Measurements from ENCODE around the gene PYROXD2.

Gene PYROXD2

GRCh38 chr10:98380493-98381339 is 34.3 kb downstream of the PYROXD2 start:
- no peak overlapping the region for H3K27ac Mint-ChIP-seq
- no peak for DNase-seq (ENCODE audit: low spot score in 2 of 2)
- H3K4me1 Mint-ChIP-seq = no peaks in the 10 kb centered on the region
- H3K27me3 Mint-ChIP-seq = peaks cover 4% of the 10 kb centered on the region
- H3K9me3 Mint-ChIP-seq = no peaks in the 10 kb centered on the region
- peaks cover 7% of the 10 kb centered on the region for H3K36me3 Mint-ChIP-seq
- ATAC-seq (ENCODE audit: low read depth) = no peak
- no peak overlapping the region for H3K4me3 Mint-ChIP-seq

DNA sequence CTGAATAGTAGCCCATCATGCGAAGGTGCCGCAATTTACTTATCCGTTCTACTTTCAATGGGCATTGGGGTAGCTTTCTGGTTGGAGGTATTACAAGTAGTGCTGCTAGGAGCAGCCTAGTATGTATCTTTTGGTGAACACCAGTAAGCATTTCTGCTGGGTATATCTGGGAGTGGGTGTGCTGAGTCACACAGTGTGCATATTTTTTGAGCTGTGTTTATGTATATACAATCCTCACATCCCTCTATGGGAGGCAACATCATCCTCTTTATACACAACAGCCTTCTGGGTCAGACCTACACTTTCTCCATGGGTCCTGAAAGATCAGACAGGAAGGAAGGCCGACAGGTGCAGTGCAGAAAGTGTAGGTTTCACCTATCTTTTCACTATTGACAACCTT is 36.3 kb downstream of the PYROXD2 start:
- no peak overlapping the region for H3K27ac Mint-ChIP-seq
- H3K4me1 Mint-ChIP-seq = no peaks in the 10 kb centered on the region
- no peak overlapping the region for H3K4me3 Mint-ChIP-seq
- peaks cover 11% of the 10 kb centered on the region for H3K27me3 Mint-ChIP-seq
- H3K9me3 Mint-ChIP-seq = no peaks in the 10 kb centered on the region
- peaks cover 5% of the 10 kb centered on the region for H3K36me3 Mint-ChIP-seq
- no peak for ATAC-seq (ENCODE audit: low read depth)
- no peak for DNase-seq (ENCODE audit: low spot score in 2 of 2)

DNA sequence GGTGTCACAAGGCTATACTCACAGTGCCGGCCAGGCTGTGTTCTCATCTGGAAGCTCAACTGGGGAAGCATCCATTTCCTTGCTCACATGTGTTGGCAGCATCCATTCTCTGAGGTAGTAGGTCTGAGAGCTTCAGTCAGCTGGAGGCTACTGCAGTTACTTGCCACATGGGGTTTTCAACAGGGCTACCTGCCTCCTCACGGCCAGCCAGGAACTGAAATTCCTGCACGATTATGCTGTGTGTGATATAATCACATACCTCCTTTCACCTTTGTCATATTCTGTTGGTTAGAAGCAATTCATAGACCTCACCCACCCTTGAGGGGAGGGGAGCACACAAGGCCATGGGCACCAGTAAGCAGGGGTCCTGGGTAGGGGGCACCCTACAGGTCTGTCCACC is 37.4 kb downstream of the PYROXD2 start:
- no peaks in the 10 kb centered on the region for H3K9me3 Mint-ChIP-seq
- DNase-seq (ENCODE audit: low spot score in 2 of 2) (no peak), ATAC-seq (ENCODE audit: low read depth) (no peak)
- no peaks in the 10 kb centered on the region for H3K4me1 Mint-ChIP-seq
- peaks cover 5% of the 10 kb centered on the region for H3K36me3 Mint-ChIP-seq
- H3K4me3 Mint-ChIP-seq = no peak overlapping the region
- no peak overlapping the region for H3K27ac Mint-ChIP-seq
- H3K27me3 Mint-ChIP-seq = peaks cover 11% of the 10 kb centered on the region

GRCh38 chr10:98377001-98377400 is 38.0 kb downstream of the PYROXD2 start:
- Mint-ChIP-seq H3K4me1 (no peaks in the 10 kb centered on the region), H3K9me3 (no peaks in the 10 kb centered on the region), H3K27me3 (peaks cover 11% of the 10 kb centered on the region), H3K36me3 (peaks cover 4% of the 10 kb centered on the region), H3K27ac (no peak overlapping the region), H3K4me3 (no peak overlapping the region)
- ATAC-seq (ENCODE audit: low read depth) (no peak), DNase-seq (ENCODE audit: low spot score in 2 of 2) (no peak)

- no peaks in the 10 kb centered on the region for H3K4me1 Mint-ChIP-seq
- H3K4me3 Mint-ChIP-seq = no peak overlapping the region
- no peak overlapping the region for H3K27ac Mint-ChIP-seq
- no peak for DNase-seq (ENCODE audit: low spot score in 2 of 2)
- H3K36me3 Mint-ChIP-seq = peaks cover 2% of the 10 kb centered on the region
- H3K9me3 Mint-ChIP-seq = no peaks in the 10 kb centered on the region
- no peak for ATAC-seq (ENCODE audit: low read depth)
- H3K27me3 Mint-ChIP-seq = peaks cover 12% of the 10 kb centered on the region
These were observed 38.5 kb downstream of the PYROXD2 start for GRCh38 chr10:98376485-98376884.

DNA sequence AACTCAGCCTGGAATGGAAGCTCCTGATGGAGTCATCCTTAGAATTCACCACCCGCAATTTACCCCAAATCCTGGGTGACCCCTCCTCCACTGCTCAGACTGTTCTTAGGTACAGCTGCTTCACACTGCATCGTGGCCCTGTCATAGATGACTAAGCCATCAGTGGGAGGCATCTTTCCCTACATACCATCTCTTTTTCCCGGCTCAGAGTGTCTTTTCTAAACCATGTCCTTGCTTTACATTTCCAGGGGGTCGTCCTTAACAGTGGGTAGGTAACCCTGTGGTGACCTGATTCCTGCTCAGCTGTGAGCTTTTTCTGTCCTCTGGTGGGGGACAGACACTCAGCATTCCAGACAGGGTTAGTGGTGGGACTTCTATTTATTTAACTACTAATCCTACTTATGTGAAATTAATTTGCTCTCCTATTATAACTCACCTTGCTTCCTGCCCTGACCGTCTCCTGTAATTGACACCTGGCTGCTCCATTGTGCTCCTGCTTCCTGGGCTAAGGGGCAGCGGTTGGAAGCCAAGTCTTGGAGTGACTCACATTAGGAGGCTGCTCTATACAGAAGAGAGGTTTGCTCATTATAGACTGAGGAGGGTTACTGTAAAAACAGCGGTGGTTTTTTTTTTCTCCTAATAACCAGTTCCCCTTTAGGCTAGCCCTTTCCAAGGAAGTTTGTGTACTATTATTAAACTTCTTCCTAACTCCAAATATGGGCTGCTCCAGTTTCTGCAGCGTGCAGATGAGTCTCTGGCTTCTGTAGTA is 40.6 kb downstream of the PYROXD2 start:
- DNase-seq (ENCODE audit: low spot score in 2 of 2) = no peak
- Mint-ChIP-seq H3K4me1 (no peaks in the 10 kb centered on the region), H3K36me3 (peaks cover 2% of the 10 kb centered on the region), H3K4me3 (no peak overlapping the region), H3K27me3 (peaks cover 13% of the 10 kb centered on the region), H3K9me3 (no peaks in the 10 kb centered on the region), H3K27ac (no peak overlapping the region)
- no peak for ATAC-seq (ENCODE audit: low read depth)

GRCh38 chr10:98373260-98374040 is 41.5 kb downstream of the PYROXD2 start:
- Mint-ChIP-seq H3K36me3 (peaks cover 2% of the 10 kb centered on the region), H3K4me1 (no peaks in the 10 kb centered on the region), H3K9me3 (no peaks in the 10 kb centered on the region), H3K27ac (no peak overlapping the region), H3K27me3 (peaks cover 14% of the 10 kb centered on the region), H3K4me3 (no peak overlapping the region)
- DNase-seq (ENCODE audit: low spot score in 2 of 2) = no peak
- no peak for ATAC-seq (ENCODE audit: low read depth)

DNA sequence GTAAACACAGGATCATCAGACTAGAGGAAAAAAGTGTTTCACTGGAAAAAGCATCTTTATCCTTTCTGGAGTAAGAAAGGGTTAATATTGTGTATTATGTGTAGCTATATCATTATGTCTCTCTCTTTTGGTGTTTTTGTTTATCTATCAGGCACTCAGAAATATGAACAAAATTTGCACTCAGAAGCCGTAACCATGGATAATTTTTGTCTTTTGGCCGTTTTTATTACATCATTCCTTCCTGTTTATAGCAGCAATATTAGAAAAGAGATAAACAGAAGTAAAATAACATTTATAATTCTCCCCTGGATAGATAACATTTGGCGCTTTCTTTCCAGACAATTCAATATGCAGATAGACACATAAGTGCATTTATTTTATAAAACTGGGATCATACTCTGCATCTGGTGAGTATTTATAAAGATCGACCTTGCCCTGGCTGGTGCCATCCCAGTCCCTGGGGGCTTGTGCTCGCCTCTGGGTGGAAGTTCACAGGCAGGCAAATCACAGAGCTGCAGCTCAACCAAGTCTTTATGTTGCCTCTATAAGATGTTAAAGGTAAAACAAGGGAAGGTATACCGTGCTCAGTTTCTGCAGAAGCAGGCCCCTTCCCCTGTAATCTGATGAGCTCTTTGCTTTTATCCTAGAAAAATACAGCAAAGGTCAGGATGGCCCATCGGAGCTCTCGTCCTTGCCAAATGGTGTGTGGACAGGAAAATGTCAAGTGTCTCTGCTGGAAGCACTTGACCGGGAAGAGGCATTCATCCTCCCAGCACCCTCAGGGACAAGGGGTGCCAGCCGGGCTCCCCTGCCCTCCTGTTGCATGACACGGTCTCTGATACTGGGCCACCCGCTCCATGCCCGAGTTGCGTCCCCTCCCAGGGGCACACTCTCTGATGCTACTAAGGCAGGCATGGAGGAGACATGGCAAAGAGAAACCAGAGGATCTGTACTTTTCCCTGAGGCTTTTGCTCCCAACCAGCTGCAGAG is 43.9 kb downstream of the PYROXD2 start:
- no peak for DNase-seq (ENCODE audit: low spot score in 2 of 2)
- peaks cover 20% of the 10 kb centered on the region for H3K27me3 Mint-ChIP-seq
- no peak for ATAC-seq (ENCODE audit: low read depth)
- no peaks in the 10 kb centered on the region for H3K4me1 Mint-ChIP-seq
- no peak overlapping the region for H3K4me3 Mint-ChIP-seq
- no peaks in the 10 kb centered on the region for H3K9me3 Mint-ChIP-seq
- no peaks in the 10 kb centered on the region for H3K36me3 Mint-ChIP-seq
- H3K27ac Mint-ChIP-seq = no peak overlapping the region

- Mint-ChIP-seq H3K27ac (no peak overlapping the region), H3K27me3 (peaks cover 16% of the 10 kb centered on the region), H3K4me3 (no peak overlapping the region), H3K4me1 (no peaks in the 10 kb centered on the region), H3K9me3 (no peaks in the 10 kb centered on the region), H3K36me3 (no peaks in the 10 kb centered on the region)
- DNase-seq (ENCODE audit: low spot score in 2 of 2) (no peak), ATAC-seq (ENCODE audit: low read depth) (no peak)
These were observed 45.2 kb downstream of the PYROXD2 start for GRCh38 chr10:98369801-98370200.

DNA sequence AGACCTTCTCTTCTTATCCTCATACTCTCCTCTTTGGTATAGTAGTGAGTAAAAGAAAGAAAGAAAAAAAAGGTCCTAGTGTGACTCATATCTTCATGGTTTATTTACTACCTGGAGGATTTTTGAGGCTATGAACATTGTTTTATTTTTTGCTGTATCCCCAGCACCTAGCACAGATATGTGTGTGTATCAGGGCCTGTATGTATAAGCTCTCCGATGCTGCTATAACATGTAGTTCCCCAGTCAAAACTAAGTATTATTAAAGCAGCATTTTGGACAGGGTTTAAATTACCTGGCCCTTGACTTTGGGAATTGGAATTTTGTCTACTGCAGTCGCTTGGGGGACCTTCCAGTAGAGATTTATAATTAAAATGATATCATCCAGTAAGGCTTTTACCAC is 46.3 kb downstream of the PYROXD2 start:
- ATAC-seq (ENCODE audit: low read depth) (no peak), DNase-seq (ENCODE audit: low spot score in 2 of 2) (no peak)
- H3K4me1 Mint-ChIP-seq = no peaks in the 10 kb centered on the region
- H3K9me3 Mint-ChIP-seq = no peaks in the 10 kb centered on the region
- no peak overlapping the region for H3K27ac Mint-ChIP-seq
- no peaks in the 10 kb centered on the region for H3K36me3 Mint-ChIP-seq
- H3K4me3 Mint-ChIP-seq = no peak overlapping the region
- H3K27me3 Mint-ChIP-seq = peaks cover 12% of the 10 kb centered on the region

DNA sequence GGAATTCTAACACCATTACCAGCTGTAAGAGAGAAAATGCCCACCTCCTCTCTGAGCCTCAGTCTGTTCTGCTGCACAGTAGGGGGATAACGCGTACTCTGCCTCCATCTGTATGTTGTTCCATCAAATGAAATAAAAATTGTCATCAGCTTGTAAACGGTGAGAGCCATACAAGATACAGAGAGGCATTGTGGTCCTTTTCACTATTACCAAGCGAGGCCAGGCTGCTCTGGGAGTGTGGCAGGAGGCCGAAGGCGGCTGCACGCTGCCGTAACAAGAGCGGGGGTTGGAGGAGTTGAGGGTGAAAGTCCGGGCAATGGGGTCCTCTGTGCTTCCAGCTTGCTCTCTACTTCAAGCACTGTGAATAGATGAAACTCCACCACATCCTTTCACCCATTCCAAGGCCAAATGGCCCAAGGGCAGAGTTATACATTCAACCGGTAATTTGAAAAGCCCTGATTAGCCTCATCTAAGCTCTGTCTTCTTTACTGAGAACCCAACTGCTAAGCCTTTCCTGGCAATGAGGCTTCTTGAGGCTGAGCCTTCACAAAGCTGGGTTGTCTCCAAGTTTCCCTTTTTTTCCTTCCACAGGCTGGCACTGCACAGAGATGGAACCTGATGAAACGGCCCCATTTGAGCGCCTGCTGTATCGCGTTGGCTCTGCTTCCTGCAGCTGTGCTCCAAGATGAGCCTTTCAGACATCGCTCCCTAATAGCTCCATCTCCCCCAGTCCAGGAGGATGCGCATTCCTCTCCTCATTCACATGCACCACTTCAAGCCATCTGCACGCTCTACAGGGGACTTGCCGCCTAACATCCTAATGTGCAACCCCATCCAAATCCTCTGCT is 47.2 kb downstream of the PYROXD2 start:
- no peaks in the 10 kb centered on the region for H3K9me3 Mint-ChIP-seq
- H3K36me3 Mint-ChIP-seq = no peaks in the 10 kb centered on the region
- H3K4me1 Mint-ChIP-seq = no peaks in the 10 kb centered on the region
- peaks cover 12% of the 10 kb centered on the region for H3K27me3 Mint-ChIP-seq
- DNase-seq (ENCODE audit: low spot score in 2 of 2) = no peak
- H3K4me3 Mint-ChIP-seq = no peak overlapping the region
- H3K27ac Mint-ChIP-seq = no peak overlapping the region
- ATAC-seq (ENCODE audit: low read depth) = no peak

DNA sequence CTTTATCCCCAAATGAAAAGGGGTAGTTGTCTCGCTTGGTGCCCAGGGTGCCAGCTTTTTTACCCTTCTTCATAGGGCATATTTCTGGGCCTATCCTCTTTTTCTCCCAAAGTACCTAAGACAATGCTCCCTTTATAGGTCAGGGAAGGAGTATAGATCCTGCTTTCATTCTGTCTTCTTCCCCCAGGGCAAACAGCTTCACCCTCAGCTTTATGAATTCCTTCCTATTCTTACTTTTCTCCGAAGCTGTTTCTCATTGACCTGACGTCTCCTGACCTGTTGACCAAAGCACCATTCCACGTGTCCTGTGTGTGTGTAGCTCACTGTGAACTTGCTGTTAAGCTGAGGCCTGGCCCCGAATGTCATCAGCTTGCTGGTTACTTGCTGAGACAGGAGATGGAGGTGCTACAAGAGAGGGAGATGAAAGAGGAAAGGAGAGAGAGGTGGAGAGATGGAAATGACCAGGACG is 48.9 kb downstream of the PYROXD2 start:
- DNase-seq (ENCODE audit: low spot score in 2 of 2) (no peak), ATAC-seq (ENCODE audit: low read depth) (no peak)
- H3K27ac Mint-ChIP-seq = no peak overlapping the region

More for the DNA sequence above, 48.9 kb downstream of the PYROXD2 start:
- H3K4me1 Mint-ChIP-seq = peaks cover 5% of the 10 kb centered on the region
- H3K36me3 Mint-ChIP-seq = no peaks in the 10 kb centered on the region
- peaks cover 10% of the 10 kb centered on the region for H3K27me3 Mint-ChIP-seq
- H3K9me3 Mint-ChIP-seq = no peaks in the 10 kb centered on the region
- no peak overlapping the region for H3K4me3 Mint-ChIP-seq

All from memory B cell (primary cell).